ENCODE measurements around the gene TRIO.

DNA sequence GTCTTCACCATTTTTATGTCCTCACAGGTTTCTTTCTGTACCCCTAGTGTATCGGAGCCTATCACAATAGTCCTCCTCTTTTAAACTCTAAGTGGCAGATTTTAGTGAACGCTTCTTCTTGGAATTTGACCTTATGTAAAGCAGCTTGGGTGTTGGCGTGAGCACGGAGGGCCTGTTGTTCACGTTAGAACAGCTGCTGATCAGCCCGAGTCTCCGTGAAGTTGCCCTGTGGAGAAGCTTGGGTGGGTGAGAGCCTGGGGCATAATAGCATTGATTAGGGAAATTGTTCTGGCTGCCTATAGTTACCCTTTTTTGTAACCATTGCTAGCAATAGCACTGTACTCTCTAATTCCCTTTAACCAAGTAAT is 271.5 kb downstream of the TRIO start:
- TF ChIP-seq ZNF232 (CRISPR knock-in tag; IDR thresholded peaks at IDR 0.05) (no peak), JUN (CRISPR knock-in tag; IDR thresholded peaks at IDR 0.05) (no peak), ETV6 (CRISPR knock-in tag; IDR thresholded peaks at IDR 0.05) (no peak)
- TF ChIP-seq, protein P1, sequence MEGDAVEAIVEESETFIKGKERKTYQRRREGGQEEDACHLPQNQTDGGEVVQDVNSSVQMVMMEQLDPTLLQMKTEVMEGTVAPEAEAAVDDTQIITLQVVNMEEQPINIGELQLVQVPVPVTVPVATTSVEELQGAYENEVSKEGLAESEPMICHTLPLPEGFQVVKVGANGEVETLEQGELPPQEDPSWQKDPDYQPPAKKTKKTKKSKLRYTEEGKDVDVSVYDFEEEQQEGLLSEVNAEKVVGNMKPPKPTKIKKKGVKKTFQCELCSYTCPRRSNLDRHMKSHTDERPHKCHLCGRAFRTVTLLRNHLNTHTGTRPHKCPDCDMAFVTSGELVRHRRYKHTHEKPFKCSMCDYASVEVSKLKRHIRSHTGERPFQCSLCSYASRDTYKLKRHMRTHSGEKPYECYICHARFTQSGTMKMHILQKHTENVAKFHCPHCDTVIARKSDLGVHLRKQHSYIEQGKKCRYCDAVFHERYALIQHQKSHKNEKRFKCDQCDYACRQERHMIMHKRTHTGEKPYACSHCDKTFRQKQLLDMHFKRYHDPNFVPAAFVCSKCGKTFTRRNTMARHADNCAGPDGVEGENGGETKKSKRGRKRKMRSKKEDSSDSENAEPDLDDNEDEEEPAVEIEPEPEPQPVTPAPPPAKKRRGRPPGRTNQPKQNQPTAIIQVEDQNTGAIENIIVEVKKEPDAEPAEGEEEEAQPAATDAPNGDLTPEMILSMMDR (IDR thresholded peaks at IDR 0.05): no peak
- TF ChIP-seq, protein P2, sequence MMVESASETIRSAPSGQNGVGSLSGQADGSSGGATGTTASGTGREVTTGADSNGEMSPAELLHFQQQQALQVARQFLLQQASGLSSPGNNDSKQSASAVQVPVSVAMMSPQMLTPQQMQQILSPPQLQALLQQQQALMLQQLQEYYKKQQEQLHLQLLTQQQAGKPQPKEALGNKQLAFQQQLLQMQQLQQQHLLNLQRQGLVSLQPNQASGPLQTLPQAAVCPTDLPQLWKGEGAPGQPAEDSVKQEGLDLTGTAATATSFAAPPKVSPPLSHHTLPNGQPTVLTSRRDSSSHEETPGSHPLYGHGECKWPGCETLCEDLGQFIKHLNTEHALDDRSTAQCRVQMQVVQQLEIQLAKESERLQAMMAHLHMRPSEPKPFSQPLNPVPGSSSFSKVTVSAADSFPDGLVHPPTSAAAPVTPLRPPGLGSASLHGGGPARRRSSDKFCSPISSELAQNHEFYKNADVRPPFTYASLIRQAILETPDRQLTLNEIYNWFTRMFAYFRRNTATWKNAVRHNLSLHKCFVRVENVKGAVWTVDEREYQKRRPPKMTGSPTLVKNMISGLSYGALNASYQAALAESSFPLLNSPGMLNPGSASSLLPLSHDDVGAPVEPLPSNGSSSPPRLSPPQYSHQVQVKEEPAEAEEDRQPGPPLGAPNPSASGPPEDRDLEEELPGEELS (CRISPR knock-in tag; IDR thresholded peaks at IDR 0.05): no peak
